IPS-15b (cell line): Measurements from ENCODE around the gene VDAC1.
"Not testable (repeated sequence)": the region's sequence is repeated elsewhere in the genome, so short reads cannot be mapped to it uniquely, and the experiment has no call there.

Experiments used
- H3K27me3 ChIP-seq: one replicate; pipeline ENCODE4 v1.6.1; 2013; ENCODE audit warnings: low read length; ENCODE audit not compliant: control insufficient read depth, insufficient read depth
- H3K36me3 ChIP-seq: one replicate; pipeline ENCODE4 v1.6.1; 2013; ENCODE audit warnings: low read length; ENCODE audit not compliant: control insufficient read depth, insufficient read depth
- H3K4me1 ChIP-seq: one replicate; pipeline ENCODE4 v1.6.1; 2013; ENCODE audit warnings: mild to moderate bottlenecking, low read length; ENCODE audit not compliant: control insufficient read depth, insufficient read depth
- H3K4me3 ChIP-seq: one replicate; pipeline ENCODE4 v1.5.1; 2013; ENCODE audit warnings: low read depth, low read length
- H3K9ac ChIP-seq: one replicate; pipeline ENCODE4 v1.6.1; 2013; ENCODE audit warnings: low read depth, mild to moderate bottlenecking, low read length
- H3K9me3 ChIP-seq: one replicate; pipeline ENCODE4 v1.6.1; 2013; ENCODE audit warnings: mild to moderate bottlenecking, low read length; ENCODE audit not compliant: control insufficient read depth, insufficient read depth

Gene VDAC1

GRCh38 chr5:133991171-133991910 is 13.4 kb downstream of the VDAC1 start:
- Histone ChIP-seq H3K4me1 (peaks cover 10% of the 10 kb centered on the region), H3K36me3 (peaks cover 21% of the 10 kb centered on the region), H3K4me3 (no peak overlapping the region), H3K9ac (no peak overlapping the region), H3K27me3 (no peaks in the 10 kb centered on the region), H3K9me3 (no peaks in the 10 kb centered on the region)

- Histone ChIP-seq H3K4me3 (no peak overlapping the region), H3K9ac (no peak overlapping the region), H3K9me3 (no peaks in the 10 kb centered on the region), H3K27me3 (no peaks in the 10 kb centered on the region), H3K4me1 (peaks cover 3% of the 10 kb centered on the region), H3K36me3 (peaks cover 25% of the 10 kb centered on the region)
Observed at GRCh38 chr5:133990396-133990795, 14.4 kb downstream of the VDAC1 start.

GRCh38 chr5:133985540-133986180 is 19.1 kb downstream of the VDAC1 start:
- H3K4me3 ChIP-seq = no peak overlapping the region
- no peaks in the 10 kb centered on the region for H3K27me3 ChIP-seq
- H3K36me3 ChIP-seq = peaks cover 40% of the 10 kb centered on the region
- H3K4me1 ChIP-seq = no peaks in the 10 kb centered on the region
- H3K9me3 ChIP-seq = no peaks in the 10 kb centered on the region
- no peak overlapping the region for H3K9ac ChIP-seq

- Histone ChIP-seq H3K36me3 (peaks cover 33% of the 10 kb centered on the region), H3K4me1 (no peaks in the 10 kb centered on the region), H3K27me3 (no peaks in the 10 kb centered on the region), H3K9ac (no peak overlapping the region), H3K9me3 (no peaks in the 10 kb centered on the region), H3K4me3 (no peak overlapping the region)
Observed at GRCh38 chr5:133983674-133984073, 21.1 kb downstream of the VDAC1 start.

- H3K9ac ChIP-seq = no peak overlapping the region
- no peaks in the 10 kb centered on the region for H3K27me3 ChIP-seq
- H3K9me3 ChIP-seq = no peaks in the 10 kb centered on the region
- H3K36me3 ChIP-seq = peaks cover 25% of the 10 kb centered on the region
- H3K4me1 ChIP-seq = no peaks in the 10 kb centered on the region
- H3K4me3 ChIP-seq = no peak overlapping the region
Observed at GRCh38 chr5:133981714-133982113, 23.1 kb downstream of the VDAC1 start.

GRCh38 chr5:133980652-133981051 is 24.1 kb downstream of the VDAC1 start:
- Histone ChIP-seq H3K4me1 (no peaks in the 10 kb centered on the region), H3K27me3 (no peaks in the 10 kb centered on the region), H3K9me3 (no peaks in the 10 kb centered on the region), H3K9ac (no peak overlapping the region), H3K4me3 (no peak overlapping the region), H3K36me3 (peaks cover 25% of the 10 kb centered on the region)

GRCh38 chr5:133978943-133979342 is 25.8 kb downstream of the VDAC1 start:
- Histone ChIP-seq H3K36me3 (peaks cover 30% of the 10 kb centered on the region), H3K27me3 (no peaks in the 10 kb centered on the region), H3K9ac (no peak overlapping the region), H3K4me1 (no peaks in the 10 kb centered on the region), H3K9me3 (no peaks in the 10 kb centered on the region), H3K4me3 (no peak overlapping the region)

- no peak overlapping the region for H3K9ac ChIP-seq
- peaks cover 23% of the 10 kb centered on the region for H3K36me3 ChIP-seq
- no peaks in the 10 kb centered on the region for H3K9me3 ChIP-seq
- H3K27me3 ChIP-seq = no peaks in the 10 kb centered on the region
- no peaks in the 10 kb centered on the region for H3K4me1 ChIP-seq
- H3K4me3 ChIP-seq = no peak overlapping the region
Observed at GRCh38 chr5:133977858-133978257, 26.9 kb downstream of the VDAC1 start.

- Histone ChIP-seq H3K36me3 (peaks cover 23% of the 10 kb centered on the region), H3K4me1 (no peaks in the 10 kb centered on the region), H3K27me3 (no peaks in the 10 kb centered on the region), H3K9ac (peak overlapping the region; percentile 32), H3K4me3 (no peak overlapping the region), H3K9me3 (no peaks in the 10 kb centered on the region)
Observed at GRCh38 chr5:133977161-133977787, 27.5 kb downstream of the VDAC1 start.

GRCh38 chr5:133975546-133975945 is 29.2 kb downstream of the VDAC1 start:
- peaks cover 21% of the 10 kb centered on the region for H3K36me3 ChIP-seq
- not testable (repeated sequence) for H3K4me1 ChIP-seq, H3K4me3 ChIP-seq, H3K9ac ChIP-seq, H3K27me3 ChIP-seq, H3K9me3 ChIP-seq

GRCh38 chr5:133974142-133974541 is 30.6 kb downstream of the VDAC1 start:
- H3K4me3 ChIP-seq = no peak overlapping the region
- H3K9me3 ChIP-seq = no peaks in the 10 kb centered on the region
- peaks cover 15% of the 10 kb centered on the region for H3K36me3 ChIP-seq
- no peak overlapping the region for H3K9ac ChIP-seq
- H3K4me1 ChIP-seq = no peaks in the 10 kb centered on the region
- no peaks in the 10 kb centered on the region for H3K27me3 ChIP-seq
